ENCODE results near the gene ACADM. TPM values are rescaled to one million over a fixed set of nuclear protein-coding genes. Genes with fewer than 3 reads are reported as not detected.

Gene ACADM
- polyA plus RNA-seq, 1 of the 3 experiments (the other 2 are of a cell fraction): 18.6 TPM

GRCh38 chr1:75696000-75696399 lies 28.5 kb upstream of the ACADM start:
- no peak for TF ChIP-seq PBX3 (IDR thresholded peaks at IDR 0.05)
- POLR2A ChIA-PET: no interaction called here
- WGBS (ENCODE audit: low lambda C conversion rate): 74% methylated on average over 3 of the region's 3 CpGs

GRCh38 chr1:75707191-75707590 lies 17.3 kb upstream of the ACADM start:
- ChIA-PET CTCF (no interaction called here), POLR2A (no interaction called here)
- Histone ChIP-seq H3K27me3 (ENCODE audit: insufficient read depth) (no peaks in the 10 kb centered on the region), H3K9me3 (no peaks in the 10 kb centered on the region), H3K36me3 (replicated peaks in 1 of 2; ENCODE audit: control insufficient read depth in 1 of 2, insufficient read depth in 2 of 2, low read length in 1 of 2) (no peaks in the 10 kb centered on the region), H3K9me2 (no peaks in the 10 kb centered on the region), H3F3A (replicated peaks; ENCODE audit: insufficient read depth) (peaks cover 8% of the 10 kb centered on the region), H3K9ac (no peak overlapping the region), H3K79me2 (ENCODE audit: insufficient read depth) (no peaks in the 10 kb centered on the region), H3K4me3 (ENCODE audit: low read depth in 2 of 2, low read length in 1 of 2) (no peak overlapping the region), H3K27ac (ENCODE audit: low read depth in 2 of 2, low read length in 1 of 2) (no peak overlapping the region), H2AFZ (ENCODE audit: low read depth) (no peak overlapping the region), H3K4me1 (ENCODE audit: control insufficient read depth in 1 of 2, insufficient read depth in 2 of 2, low read depth in 1 of 2, low read length in 1 of 2) (no peaks in the 10 kb centered on the region; a peak in 1 of 4 replicates), H3K4me2 (no peak overlapping the region), H4K20me1 (ENCODE audit: insufficient read depth) (no peaks in the 10 kb centered on the region)
- no peak for TF ChIP-seq POLR2AphosphoS5 (IDR thresholded peaks at IDR 0.05; ENCODE audit: low read depth, low read length)
- TF ChIP-seq CTCF (IDR thresholded peaks at IDR 0.05): no peak
- no peak for TF ChIP-seq TAF1 (IDR thresholded peaks at IDR 0.05; ENCODE audit: borderline replicate concordance, low read depth, low read length)
- TF ChIP-seq EP300 (IDR thresholded peaks at IDR 0.05; ENCODE audit: borderline replicate concordance in 1 of 2, low read depth in 1 of 2, low read length in 1 of 2): no peak
- TF ChIP-seq MEF2A (IDR thresholded peaks at IDR 0.05; ENCODE audit: borderline replicate concordance, low read depth): no peak
- no peak for TF ChIP-seq FOXM1 (IDR thresholded peaks at IDR 0.05; ENCODE audit: low read depth)
- no peak for TF ChIP-seq USF2 (IDR thresholded peaks at IDR 0.05; ENCODE audit: borderline replicate concordance, low read depth, low read length)
- TF ChIP-seq NFIC (IDR thresholded peaks at IDR 0.05; ENCODE audit: borderline replicate concordance): no peak
- TF ChIP-seq TCF12 (IDR thresholded peaks at IDR 0.05): no peak
- TF ChIP-seq ZBTB33 (IDR thresholded peaks at IDR 0.05; ENCODE audit: borderline replicate concordance, low read depth): no peak
- no peak for TF ChIP-seq GATA2 (CRISPR knock-in tag; IDR thresholded peaks at IDR 0.05)
- no peak for TF ChIP-seq USF1 (IDR thresholded peaks at IDR 0.05; ENCODE audit: borderline replicate concordance, low read depth)
- TF ChIP-seq GABPA (IDR thresholded peaks at IDR 0.05; ENCODE audit: low read depth): no peak
- TF ChIP-seq RCOR1 (IDR thresholded peaks at IDR 0.05; ENCODE audit: low read length): no peak
- no peak for TF ChIP-seq RAD21 (IDR thresholded peaks at IDR 0.05; ENCODE audit: low read length)
- TF ChIP-seq RXRA (IDR thresholded peaks at IDR 0.05; ENCODE audit: borderline replicate concordance, low read depth): no peak
- no peak for TF ChIP-seq ELF1 (IDR thresholded peaks at IDR 0.05)
- TF ChIP-seq MAX (IDR thresholded peaks at IDR 0.05; ENCODE audit: low read depth): no peak
- TF ChIP-seq NRF1 (IDR thresholded peaks at IDR 0.05; ENCODE audit: low read depth, low read length): no peak
- no peak for DNase-seq
- 70% methylated on average over 2 of the region's 2 CpGs for WGBS (ENCODE audit: low lambda C conversion rate)

More at GRCh38 chr1:75696000-75696399, 28.5 kb upstream of the ACADM start:
- H3K36me3 ChIP-seq (replicated peaks in 1 of 2; ENCODE audit: control insufficient read depth in 1 of 2, insufficient read depth in 2 of 2, low read length in 1 of 2): no peaks in the 10 kb centered on the region
- H3F3A ChIP-seq (replicated peaks; ENCODE audit: insufficient read depth): no peaks in the 10 kb centered on the region
- H3K4me3 ChIP-seq (ENCODE audit: low read depth in 2 of 2, low read length in 1 of 2): no peak overlapping the region
- no peaks in the 10 kb centered on the region for H3K4me1 ChIP-seq (ENCODE audit: control insufficient read depth in 1 of 2, insufficient read depth in 2 of 2, low read depth in 1 of 2, low read length in 1 of 2)
- H3K27ac ChIP-seq (ENCODE audit: low read depth in 2 of 2, low read length in 1 of 2): no peak overlapping the region
- H3K9ac ChIP-seq: no peak overlapping the region
- no peaks in the 10 kb centered on the region for H3K9me3 ChIP-seq
- CTCF ChIA-PET: no interaction called here
- H2AFZ ChIP-seq (ENCODE audit: low read depth): no peak overlapping the region
- no peak overlapping the region for H3K4me2 ChIP-seq
- no peak for DNase-seq
- no peaks in the 10 kb centered on the region for H3K9me2 ChIP-seq
- no peaks in the 10 kb centered on the region for H3K27me3 ChIP-seq (ENCODE audit: insufficient read depth)
- H3K79me2 ChIP-seq (ENCODE audit: insufficient read depth): no peaks in the 10 kb centered on the region
- no peaks in the 10 kb centered on the region for H4K20me1 ChIP-seq (ENCODE audit: insufficient read depth)
